GM19193 (cell line): ENCODE data around the gene MAP1LC3B2.

Source experiments
- POLR2A ChIP-seq: IDR thresholded peaks from 4 replicates; pipeline ENCODE4 v1.6.1; 2011; ENCODE audit not compliant: insufficient read depth, insufficient read length; ENCODE audit errors: extremely low read depth

MAP1LC3B2 gene

DNA sequence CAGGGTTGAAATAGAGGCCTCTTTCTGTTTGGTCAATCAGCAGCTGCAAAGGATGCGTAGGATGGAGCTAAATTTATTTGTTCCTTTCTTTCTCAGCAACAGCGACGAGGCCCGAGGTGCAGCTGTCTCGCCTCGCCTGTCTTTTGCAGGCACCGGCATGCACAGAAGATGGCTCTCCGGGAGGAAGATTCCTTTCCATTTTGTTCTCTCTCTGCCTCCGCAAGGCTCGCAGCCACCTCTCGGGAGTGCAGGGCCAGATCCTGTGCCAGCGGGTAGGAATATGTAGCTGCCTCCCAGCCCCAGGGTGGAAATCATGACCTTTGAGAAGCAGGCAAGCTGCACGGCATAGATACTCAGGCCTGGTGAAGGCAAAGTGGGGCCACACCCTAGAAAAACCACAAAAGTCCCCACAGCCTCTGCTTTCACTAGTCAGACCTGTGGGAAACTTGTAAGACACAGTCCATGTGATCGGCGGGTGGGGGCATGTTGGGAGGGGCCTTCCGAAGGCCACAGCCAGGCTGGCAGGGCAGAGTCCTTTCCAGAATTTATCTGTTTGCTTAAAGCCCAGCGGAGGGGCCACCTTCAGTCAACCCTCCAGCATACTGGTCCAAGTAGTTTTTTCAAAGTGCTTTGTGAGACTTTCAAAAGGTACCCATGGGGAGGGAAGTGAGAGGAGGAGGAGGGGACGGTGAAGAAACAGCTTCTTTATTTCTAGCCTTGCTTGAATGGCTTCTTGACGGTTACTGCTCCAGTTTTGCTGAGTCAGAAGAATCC is at the start of gene MAP1LC3B2:
TSS of gene MAP1LC3B2 (plus strand) at position 220 of the 774 bp plus-strand sequence. CDS start 16,562 bp downstream, outside the sequence.
- peak; percentile 66 for TF ChIP-seq POLR2A

DNA sequence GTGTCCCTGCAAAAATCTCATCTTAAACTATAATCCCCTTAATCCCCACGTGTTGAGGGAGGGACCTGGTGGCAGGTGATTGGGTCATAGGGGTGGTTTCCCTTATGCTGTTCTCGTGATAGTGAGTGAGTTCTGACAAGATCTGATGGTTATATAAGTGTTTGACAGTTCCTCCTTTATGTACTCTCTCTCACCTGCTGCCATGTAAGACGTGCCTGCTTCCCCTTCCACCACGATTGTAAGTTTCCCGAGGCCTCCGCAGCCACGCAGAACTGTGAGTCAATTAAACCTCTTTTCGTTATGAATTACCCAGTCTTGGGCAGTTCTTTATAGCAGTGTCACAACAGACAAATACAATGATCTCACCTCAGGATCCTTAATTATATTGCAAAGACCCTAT is 45.2 kb upstream of the MAP1LC3B2 start:
- TF ChIP-seq POLR2A, result no peak

DNA sequence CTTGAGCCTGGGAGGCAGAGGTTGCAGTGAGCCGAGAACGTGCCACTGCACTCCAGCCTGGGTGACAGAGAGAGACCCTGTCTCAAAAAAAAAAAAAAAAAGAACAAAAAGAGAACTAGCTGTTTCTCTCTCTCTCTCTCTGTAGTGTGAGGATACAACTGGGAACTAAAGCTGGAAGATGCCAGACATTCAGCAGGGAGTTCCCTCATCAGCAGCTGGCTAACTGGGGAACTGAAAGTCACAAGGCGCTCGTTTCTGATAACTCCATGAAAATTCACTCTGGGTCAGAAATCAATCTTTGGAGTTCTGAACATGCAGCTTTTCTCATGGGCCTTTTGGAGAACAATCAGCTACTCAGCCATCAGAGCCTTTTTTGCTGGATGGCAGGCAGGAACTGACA is 43.5 kb upstream of the MAP1LC3B2 start:
- no peak for TF ChIP-seq POLR2A

DNA sequence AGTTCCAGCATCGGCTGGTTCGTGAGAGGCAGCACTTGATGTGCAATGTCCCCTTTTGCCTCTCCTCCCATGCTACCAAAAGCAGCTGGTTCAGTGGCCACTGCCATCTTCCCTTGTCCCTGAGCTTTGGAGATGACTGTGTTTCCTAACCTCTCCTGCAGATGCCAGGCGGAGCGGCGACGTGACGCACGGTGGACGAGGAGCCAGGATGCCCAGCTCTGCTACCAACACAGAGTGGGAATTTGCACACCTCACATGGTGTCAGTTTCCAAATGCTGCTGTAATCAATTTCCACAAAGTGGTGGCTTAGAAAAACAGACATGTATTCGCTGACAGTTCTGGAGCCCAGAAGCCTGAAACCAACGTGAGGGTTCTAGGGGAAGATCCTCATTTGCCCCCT is 42.5 kb upstream of the MAP1LC3B2 start:
- TF ChIP-seq POLR2A, result no peak

DNA sequence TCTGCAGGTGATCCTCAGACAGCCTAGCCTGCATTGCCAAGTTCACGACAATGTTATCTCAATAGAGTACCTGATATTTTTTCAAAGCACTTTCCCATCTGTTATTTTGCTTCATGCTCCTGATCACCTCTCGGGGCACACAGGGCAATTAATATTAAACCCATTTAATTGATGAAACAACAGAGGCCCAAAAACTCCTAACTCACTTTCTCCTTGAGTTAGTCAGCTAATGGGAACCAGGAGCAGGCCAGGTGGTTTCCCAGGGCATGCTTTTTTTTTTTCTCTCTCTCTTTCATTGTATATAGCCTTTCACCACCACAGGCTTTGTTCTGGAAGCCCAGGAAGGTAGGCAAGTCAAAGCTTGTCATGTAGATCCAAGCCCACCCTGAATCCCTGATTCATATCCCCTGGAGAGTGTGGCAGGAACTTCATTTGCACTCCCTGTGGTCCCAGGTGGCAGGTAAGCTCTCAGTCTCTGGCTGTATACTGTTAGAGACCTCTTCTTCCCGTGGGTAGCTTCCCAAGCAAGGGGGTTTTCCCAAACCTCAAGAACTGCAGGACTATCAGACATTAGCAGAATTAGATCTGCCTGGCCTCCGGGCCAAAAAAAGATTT is 41.6 kb upstream of the MAP1LC3B2 start:
- TF ChIP-seq POLR2A, result no peak

DNA sequence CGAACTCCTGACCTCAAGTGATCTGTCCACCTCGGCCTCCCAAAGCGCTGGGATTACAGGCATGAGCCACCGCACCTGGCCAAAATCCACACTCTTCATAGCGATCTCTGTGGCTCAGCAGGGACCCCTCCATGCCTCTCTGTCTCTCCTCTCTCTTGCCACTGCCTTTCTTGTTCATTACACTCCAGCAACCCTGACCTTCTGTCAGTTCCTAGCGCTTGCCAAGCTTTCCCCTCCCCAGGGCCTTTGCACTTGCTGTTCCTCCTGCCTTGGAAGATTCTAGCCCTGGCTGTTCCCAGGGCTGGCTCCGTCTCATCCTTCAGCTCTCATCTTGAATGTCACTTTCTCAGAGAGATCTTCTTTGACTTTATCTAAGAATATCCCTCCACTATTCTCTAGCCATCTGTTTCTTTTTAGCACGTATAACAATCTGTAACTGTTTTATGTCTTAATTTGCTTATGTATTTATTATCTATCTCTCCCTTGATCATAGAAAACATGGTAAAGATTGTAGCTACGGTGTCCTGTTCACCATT is 38.9 kb upstream of the MAP1LC3B2 start:
- no peak for TF ChIP-seq POLR2A

DNA sequence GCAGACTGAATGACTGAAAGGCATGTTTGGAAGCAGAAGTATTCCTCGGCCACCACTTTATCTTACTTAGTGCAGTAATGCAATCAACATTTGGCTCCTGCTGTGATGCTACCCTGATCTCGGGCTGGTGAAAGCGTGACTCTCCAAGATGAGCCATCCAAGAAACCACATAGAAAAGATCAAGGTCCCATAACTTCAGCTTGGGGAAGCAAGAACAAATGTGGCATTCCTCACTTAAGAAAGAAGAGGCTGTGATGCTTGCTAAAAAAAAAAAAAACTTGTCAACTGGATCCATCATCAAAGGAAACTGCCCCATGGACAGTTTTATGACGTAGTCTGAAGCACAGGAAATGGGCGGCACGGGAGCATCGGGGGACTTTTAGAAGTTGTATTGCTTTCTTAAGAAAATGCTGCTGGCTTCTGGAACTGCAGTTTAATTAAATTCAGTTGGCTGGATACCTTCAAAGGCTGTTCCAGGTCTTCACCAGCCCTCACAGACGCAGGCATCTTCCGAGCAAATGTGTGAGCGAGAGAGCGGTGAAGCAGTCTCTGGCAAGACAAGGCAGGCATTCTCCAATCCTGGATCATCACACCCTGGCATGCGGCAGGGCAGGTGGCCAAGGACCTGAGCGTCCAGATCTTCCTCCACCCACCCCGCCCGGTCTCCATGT is 38.2 kb upstream of the MAP1LC3B2 start:
- TF ChIP-seq POLR2A, result no peak

DNA sequence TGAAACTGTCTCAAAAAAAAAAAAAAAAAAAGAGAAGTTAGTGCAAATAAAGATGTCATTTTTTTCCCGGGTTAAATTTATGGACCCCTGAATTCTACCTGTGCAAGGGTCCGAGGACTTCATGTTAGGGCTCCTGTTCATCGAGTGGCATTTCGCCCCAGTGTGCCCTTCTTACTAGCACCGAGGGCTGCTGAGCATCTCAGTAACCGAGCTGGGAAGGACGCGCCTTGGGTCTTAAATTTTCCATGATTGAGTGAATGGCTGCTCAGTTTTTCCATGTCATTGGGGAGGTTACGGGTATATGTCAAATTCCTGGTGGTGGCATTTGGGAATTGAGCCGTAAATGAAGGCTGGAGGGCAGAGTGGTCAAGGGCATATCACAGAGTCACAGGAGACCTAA is 34.9 kb upstream of the MAP1LC3B2 start:
- TF ChIP-seq POLR2A, result no peak

DNA sequence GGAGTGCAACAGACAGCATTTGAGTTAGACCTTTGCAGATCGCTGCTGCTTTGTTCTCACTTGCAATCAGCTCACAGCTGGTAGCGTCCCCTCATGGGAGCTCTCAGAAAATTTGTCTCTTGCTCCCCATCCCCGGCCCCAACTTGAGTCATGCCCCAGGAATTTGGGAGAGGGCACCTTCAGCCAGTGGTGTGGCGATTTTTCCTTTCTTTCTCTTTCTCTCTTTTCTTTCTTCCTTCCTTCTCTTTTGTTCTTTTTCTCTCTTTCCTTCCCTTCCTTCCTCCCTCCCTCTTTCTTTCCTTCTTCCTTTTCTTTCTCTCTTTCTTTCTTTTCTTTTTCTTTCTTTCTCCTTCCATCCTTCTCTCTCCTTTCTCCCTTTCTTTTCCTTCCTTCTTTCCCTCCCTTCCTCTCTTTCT is 34.2 kb upstream of the MAP1LC3B2 start:
- no peak for TF ChIP-seq POLR2A

DNA sequence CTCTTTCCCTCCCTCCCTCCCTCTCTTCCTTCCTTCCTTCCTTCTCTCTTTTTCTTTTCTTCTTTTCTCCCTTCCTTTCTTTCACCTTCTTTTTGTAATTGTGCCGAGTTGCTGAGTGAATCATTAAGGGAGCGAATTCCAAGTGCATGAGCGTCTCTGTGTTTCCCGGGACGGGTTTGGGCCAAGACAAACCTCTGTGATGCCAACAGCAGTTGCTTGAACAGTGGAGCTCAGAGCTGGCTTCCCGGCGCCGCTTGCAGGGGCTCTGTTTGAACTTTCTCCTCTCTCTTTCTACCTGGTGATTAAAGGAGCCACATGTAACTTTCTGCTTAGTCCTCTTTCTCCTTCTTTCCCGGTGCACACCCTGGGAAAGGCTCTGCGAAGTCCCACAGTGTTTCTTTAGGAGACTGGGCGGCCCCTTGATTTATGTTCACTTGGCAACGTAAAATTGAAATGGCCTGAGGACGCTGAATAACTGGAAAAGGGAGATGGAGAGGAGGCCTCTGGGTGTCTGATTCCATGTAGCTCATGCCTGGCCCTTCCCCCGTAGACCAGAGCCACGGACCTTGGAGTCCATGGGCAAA is 33.7 kb upstream of the MAP1LC3B2 start:
- no peak for TF ChIP-seq POLR2A

DNA sequence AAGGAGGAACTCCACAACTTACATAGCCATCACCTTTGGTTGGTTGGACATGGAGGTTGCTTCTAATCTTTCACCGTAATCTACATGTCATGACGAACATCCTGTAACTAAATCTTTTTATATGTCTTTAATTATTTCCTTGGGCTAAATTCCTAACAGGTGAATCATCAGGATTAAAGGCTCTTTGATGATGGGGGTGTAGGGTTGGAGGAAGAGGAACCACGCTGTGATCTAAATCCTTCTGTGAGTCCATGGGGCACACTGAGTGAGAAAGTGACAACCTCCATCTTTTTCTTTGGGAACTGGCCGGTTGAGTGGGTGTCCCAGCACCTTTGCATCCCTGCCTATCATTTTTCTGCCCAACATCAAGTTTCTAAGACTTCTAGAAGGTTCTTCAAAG is 31.1 kb upstream of the MAP1LC3B2 start:
- no peak for TF ChIP-seq POLR2A

DNA sequence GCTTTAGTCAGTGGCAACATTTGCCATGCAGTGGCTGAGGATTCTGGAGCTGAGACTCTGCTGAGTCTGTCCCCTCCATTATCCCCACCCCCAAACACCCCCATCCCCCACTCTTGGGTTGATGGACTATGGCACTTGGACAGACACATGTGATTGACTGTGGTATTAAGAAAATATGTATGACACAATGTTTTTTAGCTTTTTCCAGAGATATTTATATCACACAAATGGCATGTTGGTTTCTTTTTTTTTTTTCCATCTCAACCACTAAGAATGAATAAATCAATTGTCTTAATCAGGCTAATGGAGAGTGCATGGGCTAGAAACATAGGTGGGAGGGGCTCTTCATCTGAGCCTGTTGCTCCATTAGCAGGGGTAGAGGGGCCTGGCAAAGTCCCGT is 30.7 kb upstream of the MAP1LC3B2 start:
- TF ChIP-seq POLR2A, result no peak

DNA sequence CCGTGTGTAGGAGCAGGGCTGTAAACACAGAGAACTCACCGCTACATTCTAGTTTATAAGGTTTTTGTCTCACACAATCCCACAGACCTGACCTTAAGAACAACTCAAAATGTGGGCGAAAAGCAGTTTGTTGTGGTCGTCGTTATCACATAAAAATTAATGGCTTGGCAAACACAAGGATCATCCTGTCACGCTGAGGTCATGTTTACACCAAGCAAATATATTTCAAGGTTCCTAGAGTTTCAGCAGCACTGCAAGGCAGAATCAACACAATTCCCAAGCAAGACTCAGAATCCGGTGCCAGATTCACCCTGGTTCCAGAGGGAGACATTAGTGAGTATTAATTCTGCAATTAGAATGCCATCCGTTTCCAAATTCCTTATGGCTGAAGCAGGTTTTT is 30.1 kb upstream of the MAP1LC3B2 start:
- TF ChIP-seq POLR2A, result no peak

DNA sequence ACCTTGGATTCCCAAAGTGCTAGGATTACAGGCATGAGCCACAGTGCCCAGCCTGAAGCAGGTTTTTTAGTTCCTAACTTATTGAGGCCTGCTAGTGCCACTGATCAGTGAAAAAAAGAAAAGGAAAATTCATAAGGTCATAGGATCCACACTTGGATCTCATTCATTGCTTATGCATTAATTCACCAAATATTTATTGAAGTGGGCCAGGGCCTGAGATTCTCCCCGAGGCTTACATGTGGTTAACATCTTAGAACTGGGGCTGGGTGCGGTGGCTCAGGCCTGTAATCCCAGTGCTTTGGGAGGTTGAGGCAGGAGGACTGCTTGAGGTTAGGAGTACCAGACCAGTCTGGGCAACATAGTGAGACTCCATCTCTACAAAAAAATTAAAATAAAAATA is 29.5 kb upstream of the MAP1LC3B2 start:
- TF ChIP-seq POLR2A, result no peak

DNA sequence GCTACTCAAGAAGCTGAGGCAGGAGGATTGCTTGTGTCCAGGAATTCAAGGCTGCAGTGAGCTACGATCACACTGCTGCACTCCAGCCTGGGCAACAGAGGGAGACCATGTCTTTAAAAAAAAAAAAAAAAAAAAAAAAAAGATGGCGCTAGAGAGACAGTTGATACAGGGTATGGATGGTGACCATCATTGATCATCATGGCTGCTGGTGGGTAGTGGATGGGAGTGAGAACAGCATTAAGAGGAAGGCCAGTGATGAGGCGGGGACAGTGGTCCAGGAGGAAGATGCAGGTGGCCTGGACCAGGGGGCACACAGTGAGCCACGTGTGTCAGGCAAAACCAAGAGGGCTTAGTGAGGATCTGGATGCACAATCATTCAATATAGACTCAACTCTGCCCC is 26.8 kb upstream of the MAP1LC3B2 start:
- TF ChIP-seq POLR2A, result no peak
